GM18498 (cell line): ENCODE measurements around the gene CD101.
"Not testable (repeated sequence)": the region's sequence is repeated elsewhere in the genome, so short reads cannot be mapped to it uniquely, and the experiment has no call there.

ENCODE experiments used
- ATAC-seq: cut with Tn5 transposase; IDR thresholded peaks from one replicate; pipeline ENCODE4 v1.9.1; 2021; ENCODE audit warnings: mild to moderate bottlenecking, moderate library complexity; ENCODE audit not compliant: unreplicated experiment

CD101 gene, protein sequence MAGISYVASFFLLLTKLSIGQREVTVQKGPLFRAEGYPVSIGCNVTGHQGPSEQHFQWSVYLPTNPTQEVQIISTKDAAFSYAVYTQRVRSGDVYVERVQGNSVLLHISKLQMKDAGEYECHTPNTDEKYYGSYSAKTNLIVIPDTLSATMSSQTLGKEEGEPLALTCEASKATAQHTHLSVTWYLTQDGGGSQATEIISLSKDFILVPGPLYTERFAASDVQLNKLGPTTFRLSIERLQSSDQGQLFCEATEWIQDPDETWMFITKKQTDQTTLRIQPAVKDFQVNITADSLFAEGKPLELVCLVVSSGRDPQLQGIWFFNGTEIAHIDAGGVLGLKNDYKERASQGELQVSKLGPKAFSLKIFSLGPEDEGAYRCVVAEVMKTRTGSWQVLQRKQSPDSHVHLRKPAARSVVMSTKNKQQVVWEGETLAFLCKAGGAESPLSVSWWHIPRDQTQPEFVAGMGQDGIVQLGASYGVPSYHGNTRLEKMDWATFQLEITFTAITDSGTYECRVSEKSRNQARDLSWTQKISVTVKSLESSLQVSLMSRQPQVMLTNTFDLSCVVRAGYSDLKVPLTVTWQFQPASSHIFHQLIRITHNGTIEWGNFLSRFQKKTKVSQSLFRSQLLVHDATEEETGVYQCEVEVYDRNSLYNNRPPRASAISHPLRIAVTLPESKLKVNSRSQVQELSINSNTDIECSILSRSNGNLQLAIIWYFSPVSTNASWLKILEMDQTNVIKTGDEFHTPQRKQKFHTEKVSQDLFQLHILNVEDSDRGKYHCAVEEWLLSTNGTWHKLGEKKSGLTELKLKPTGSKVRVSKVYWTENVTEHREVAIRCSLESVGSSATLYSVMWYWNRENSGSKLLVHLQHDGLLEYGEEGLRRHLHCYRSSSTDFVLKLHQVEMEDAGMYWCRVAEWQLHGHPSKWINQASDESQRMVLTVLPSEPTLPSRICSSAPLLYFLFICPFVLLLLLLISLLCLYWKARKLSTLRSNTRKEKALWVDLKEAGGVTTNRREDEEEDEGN

DNA sequence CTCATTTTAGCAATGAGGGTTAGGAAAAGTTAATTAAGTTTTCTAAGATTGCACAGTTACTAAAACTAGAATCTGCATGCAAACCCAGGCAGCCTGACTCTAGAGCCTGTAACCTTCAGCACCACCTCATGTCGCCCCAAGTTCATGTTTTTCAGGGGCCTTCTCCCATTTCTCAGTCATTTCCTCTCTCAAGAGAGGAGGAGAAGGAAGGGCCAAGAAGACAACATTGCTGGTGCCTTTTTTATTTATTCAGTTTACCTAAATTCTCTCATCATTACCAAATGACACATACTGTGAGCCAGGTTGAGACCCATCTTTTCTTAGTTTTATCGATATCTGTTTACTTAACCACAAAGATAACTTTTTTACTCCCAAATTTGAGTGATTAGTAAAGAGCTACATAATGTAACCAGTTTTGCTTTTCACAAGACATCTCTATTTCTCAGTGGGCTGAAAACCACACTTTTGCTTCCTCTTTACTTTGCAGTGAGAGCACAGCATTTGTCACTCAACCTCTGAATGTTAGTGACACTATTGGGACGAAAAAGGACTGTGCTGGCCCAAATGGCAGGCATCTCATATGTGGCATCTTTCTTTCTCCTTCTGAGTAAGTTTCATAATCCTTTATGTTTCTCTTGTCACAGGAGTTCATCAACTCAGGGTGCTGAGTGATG is at the start of gene CD101:
Gene CD101 (plus strand): TSS at position 507 of the 674 bp plus-strand sequence. CDS start 58 bp downstream, at position 565.
- ATAC-seq, result peak; percentile 96

DNA sequence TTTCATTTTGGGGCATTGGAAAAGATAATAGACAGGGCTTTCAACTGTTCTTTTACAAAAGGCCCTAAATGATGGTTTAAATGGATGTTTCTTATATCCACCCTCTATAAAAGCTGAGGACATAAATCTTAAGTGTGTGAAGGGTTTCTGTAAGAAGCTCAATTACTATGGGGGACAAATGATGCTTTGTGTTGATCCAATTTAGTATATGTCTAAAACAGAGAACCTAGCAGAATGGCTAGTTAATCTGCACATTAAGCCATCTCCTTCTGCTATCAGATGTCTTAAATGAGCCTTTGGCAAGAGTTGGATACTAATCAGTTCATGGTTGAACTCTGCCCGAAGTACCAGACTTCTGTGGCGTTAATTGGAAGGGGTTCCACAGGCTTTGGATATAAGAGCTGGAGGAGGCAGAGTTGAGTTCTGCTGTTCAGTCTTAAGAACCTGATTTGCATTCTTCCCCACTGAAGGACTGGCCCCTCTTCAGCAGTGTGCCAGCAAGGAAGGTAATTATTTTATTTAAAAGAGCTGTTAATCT is 48.8 kb upstream of the CD101 start:
- ATAC-seq, result no peak

DNA sequence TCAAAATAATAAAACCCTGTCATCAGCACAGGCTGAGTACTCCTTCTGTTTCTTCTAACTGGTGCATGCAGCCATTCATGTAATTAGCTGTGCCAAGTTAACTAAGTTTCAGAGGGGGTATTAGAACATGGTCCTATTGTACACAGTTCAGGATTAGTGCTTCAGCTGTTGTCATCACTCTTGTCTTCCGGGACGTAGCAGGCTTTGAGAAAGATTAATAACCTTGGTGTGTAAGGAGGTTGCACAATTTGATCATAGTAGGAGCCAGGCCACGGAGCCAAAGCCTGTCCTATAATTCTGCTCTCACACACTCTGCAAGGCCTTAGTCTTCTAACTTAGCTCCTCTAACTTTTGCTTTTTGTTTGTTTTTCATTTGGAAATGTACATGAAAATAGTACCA is 47.1 kb upstream of the CD101 start:
- no peak for ATAC-seq

DNA sequence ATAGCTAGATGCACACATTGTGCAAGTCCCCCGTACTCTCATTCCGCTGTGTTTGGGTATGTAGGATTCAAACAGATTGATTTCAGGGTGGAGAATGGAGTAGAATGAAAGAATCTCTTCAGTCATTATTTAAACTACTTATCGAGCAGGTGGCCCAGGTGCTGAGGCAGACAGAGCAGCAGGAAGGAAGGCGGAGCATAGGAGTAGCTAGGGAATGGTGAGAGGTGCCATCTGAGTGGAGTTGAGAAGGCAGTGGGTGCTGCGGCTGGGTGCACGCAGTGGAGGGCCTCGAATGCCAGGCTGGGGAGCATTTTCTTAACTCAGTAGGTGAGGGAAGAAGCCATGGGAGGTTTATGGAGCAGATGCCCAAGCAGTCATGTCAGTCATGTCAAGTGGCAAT is 45.2 kb upstream of the CD101 start:
- no peak for ATAC-seq

DNA sequence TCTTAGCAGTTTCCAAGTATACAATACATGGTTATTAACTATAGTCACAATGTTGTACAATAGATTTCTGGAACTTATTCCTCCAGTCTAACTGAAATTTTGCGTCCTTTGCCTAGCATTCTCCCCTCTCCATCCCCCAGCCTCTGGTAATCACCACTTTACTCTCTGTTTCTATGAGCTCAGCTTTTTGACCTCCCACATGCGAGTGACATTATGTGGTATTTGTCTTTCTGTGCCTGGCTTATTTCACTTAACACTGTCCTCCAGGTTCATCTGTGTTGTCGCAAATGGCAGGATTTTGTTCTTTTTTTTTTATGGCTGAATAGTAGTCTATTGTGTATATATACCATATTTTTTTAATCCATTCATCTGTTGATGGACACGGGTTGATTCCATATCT is 43.9 kb upstream of the CD101 start:
- no peak for ATAC-seq

DNA sequence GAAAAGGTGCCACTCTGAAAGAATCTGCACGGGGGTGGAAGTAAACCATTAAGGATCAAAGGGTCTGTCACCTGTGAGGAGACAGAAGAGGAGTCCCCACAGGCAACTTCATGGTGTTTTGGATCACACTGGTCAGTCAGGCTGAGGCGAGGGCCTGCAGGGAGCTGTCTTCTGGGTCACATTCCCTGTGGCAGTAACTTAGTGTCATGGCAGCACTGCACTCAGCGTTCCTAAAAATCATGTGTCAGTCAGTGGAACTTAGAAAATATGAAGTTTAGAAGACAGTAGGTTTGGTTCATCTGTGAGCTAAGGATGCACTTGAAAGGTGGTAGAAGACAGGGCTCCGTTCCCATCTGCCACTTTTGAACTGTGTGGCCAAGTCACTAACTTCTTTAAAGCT is 43.5 kb upstream of the CD101 start:
- no peak for ATAC-seq

DNA sequence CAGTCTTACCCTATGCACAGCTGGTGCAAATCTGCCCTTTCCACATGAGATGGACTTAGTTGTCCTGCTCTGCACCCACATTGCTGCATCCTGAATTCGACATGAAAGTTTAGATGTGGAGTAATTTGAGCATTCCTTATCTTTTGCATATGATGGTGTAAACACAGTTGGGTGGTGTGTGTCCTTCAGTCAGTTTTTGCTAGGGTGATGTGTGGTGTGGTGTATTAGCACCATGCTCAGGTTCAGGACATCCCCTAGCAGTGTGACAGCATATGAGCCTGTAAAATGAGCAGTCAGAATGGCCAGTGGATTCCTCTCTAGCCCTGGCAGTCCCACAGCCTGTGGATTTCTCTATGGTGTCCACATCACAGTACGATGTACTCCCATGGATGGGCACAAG is 42.6 kb upstream of the CD101 start:
- no peak for ATAC-seq

DNA sequence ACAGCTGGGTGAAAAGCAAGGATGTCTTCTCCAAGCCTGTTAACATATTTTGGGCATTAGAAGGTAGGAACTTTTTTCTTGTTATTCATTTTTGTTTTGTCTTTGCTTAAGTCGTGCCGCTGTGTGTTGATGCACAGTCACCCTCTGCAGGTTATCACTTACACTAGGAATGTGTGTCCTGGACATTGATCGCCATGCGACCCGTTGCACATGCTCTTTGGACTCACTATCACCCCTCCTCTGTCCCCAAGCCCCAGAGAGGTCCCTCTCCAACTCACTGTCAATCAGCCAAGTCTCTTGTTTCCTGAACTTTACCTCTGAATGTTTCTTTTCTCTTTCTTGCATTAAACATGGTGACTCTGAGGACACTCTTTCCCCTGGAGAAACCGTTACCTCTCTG is 40.0 kb upstream of the CD101 start:
- ATAC-seq, result no peak

DNA sequence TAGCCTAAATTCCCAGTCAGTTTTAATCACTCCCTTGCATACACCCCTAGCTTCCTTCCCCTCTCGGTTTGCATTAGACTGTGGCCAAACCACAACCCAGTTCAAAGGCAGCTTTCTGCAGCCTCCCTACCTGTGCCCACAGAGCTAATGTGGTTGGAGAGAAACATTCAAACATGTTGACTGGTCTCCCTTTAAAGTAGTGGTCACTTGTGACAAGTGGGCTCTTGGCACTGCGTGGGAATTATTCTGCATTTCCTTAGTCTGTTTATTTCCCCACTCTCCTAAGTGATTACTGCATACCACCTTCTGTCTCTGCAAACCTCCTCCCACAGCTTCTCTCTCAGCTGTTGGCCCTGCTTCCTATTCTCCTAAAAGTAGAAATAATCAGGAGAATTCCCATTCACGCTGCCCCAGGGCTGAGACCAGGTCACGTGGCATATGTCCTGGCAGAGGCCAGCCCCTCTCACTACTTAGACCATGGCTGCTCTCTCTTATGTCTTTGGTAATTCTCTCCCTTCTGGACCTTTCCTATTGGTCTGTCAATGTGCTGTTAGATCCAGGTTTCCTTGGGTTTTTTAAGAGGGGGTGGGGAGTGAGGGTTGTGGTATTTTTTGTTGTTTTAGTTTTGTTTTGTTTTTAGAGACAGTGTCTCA is 38.4 kb upstream of the CD101 start:
- ATAC-seq, result no peak

DNA sequence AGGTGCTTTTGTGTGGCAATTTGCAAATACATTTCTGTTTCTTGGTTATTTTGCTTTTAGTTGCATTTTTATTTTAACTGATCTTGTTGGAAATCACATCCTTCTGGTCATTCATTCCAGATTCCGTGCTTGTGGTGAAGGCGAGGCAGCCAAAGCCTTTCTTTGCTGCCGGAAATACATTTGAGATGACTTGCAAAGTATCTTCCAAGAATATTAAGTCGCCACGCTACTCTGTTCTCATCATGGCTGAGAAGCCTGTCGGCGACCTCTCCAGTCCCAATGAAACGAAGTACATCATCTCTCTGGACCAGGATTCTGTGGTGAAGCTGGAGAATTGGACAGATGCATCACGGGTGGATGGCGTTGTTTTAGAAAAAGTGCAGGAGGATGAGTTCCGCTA is 34.8 kb upstream of the CD101 start:
- ATAC-seq, result no peak

DNA sequence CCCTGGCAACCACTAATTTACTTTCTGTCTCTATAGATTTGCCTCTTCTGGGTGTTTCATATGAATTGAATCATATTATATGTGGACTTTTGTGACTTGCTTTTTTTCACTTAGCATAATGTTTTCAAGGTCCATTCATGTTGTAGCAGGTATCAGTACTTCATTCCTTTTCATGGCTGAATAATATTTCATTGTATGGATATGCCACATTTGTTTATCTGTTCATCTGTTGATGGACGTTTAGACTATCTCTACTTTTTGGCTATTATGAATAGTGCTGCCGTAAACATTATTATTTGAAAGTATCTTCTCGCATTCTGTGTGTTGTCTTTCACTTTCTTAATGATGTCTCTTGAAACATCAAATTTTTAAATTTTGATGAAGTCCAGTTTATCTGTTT is 32.8 kb upstream of the CD101 start:
- ATAC-seq, result no peak

DNA sequence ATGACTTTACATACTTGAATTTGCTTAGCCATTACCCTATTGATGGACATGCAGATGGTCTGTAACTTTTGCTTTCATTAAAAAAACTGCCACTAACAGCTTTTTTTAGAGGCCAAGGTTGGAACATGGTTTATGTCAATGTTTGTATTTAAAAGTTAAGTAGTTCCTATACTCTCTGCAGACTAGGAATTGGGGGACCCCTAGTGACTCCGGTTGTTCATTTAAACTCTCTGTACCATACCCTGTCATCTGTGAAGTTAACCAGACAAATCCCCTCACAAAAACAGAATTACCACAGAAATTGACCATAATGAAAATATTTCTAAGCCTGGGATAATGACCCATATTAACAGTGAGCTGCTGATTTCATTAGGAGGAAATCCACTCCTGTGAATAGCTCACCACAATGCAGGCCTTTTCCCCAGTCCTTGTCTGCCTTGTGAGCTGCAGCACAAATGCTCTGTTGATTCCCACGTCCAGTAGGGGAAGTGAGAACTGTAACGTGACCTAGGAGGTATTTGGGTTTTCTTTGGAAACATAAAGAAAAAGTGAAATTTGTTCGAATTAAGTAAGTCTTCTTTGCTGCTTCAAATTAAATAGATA is 30.2 kb upstream of the CD101 start:
- no peak for ATAC-seq

DNA sequence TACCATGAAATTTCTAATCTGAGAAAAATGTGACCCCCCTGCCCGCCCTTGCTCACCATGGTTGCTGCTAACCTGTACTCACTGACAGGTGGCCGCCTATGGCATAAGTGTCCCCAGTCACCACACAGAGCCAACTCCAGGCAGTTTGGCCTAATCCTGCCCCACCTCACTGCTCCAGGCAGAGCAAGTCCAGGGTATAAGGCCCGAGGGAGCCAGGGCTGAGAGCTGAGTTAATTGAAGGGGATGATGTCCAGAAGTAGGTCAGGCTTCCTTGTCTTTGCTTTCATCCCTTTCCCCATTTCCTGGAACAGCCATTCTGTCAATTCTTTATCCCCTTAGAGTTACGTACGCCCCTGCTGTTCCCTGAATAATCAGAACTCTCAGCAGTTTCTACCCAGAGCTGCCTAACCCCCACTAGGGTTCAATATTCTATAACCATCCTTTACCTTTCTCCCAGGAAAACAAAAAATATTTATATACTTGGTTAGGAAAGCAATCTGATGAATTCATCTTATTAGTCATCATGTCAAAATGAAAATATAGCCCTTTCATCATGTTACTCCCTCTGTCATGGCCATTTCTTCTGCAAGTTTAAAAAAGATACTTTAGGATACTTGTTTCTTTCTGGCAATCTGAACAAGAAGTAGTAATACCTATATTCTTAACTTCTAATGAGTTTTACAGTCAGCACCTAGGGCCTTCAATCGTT is 29.4 kb upstream of the CD101 start:
- no peak for ATAC-seq

DNA sequence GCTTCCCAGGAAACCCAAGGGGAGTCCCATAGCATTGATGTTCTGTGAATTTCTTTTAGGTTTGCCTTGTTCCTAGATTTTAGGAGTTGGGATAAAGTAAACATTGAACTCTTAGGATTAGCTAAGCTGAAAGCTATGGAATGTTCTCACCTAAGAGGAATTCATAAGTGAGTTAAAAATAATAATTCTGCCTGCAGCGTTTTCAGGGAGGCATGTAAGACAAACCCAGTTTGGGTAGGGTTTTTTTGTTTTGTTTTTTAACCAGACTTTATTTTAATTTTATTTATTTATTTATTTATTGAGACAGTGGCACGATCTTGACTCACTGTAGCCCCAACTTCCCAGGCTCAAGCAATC is 28.9 kb upstream of the CD101 start:
- no peak for ATAC-seq

DNA sequence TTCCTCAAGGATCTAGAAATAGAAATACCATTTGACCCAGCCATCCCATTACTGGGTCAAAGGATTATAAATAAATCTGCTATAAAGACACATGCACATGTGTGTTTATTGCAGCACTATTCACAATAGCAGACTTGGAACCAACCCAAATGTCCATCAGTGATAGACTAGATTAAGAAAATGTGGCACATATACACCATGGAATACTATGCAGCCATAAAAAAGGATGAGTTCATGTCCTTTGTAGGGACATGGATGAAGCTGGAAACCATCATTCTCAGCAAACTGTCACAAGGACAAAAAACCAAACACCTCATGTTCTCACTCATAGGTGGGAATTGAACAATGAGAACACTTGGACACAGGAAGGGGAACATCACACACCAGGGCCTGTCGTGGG is 21.3 kb upstream of the CD101 start:
- ATAC-seq, result not testable (repeated sequence)

DNA sequence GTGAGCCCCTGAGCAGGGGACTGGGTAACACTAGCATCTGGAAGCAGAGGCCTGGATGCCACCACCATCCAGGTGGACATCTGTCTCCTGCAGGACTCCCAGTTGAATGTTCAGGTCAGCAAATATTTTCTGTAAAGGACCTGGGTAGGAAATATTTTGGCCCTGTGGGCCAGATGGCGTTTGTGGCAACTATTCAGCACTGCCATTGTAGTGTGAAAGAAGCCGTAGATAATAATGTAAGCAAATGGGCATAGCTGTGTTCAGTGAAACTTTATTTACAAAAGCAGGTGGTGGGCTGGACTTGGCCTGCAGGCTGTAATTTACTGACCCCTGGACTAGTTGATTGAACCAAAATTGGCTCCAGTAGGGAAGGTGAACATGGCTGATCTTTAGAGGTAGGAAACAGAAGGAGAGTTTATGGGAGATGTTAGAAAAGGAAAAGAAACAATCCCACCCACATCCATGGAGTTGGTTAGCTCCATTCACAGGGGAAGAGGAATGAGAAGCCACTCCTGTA is 20.0 kb upstream of the CD101 start:
- ATAC-seq, result no peak

DNA sequence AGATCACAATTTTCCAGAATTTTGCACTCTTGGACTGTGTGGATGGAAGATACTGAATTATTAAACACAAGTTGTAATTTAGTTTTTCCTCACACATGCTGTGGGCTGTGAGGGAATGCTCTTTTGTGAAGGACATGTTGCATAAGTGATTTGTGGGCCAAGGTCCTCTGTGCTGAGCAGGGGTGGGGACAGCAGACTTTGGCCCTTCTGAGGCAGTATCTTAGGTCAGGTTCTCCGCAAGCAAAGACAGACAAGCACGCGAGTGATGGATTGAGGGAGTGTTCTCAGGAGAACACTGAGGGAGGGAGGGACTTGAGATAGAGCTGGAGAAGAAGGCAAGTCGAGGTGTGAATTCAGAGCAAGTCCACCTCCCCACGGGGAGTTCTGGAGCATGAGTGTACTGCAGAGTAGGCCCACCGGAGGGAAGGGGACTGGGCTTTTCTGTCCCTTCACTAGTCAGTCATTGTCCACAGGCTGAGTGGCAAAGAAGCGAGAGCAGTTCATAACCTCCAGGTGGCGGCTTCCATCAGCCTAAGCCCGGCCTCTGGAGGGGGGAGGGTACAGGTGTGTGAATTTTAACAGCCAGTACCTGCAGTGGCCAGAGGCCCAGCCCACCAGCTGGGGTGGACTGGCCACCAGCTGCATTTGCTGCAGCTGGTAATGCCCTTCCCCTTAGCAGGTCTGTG is 19.1 kb upstream of the CD101 start:
- no peak for ATAC-seq

DNA sequence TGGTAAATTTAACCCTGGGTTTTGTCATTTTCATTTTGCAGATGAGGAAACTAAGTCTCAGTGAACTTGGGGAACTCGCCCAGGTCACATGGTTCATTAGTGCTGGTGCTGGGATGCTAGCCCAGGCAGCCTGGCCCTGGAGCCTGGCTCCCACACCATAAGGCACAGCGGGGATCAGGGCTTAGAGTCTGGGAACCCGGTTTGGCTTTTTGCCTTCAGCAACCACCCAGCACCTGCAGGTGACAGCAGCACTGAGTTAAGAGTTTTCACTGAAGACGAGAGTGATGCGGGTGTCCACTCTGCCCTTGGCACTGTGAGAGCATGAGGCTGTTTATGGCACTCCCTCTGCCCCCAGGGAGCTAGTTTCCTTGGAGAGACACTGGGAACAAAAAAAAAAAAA is 18.4 kb upstream of the CD101 start:
- no peak for ATAC-seq

DNA sequence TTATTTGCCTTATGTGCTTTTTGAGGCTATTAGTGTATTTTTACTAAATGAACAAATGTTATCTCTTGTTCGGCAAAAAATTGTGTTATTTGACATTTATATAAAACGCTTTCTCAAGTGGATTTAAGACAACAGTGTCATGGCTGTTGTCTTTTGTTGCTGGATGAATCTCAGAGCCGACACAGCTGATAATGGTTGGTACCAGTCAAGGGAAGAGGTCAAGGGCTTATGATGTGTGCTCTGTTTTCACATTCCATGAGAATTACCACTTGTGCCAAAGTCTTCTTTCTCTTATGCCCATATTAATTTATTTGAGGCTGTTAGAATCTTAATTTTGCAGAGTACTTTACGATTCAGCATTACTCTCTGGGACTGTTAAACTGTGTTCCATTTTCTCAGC is 17.9 kb upstream of the CD101 start:
- no peak for ATAC-seq
